Astrocyte of the cerebellum (primary cell): ENCODE results near the gene CIC.

ENCODE experiments used
- DNase-seq: peaks from one replicate; pipeline ENCODE4 v3.0.0-alpha.2; 2011; ENCODE audit warnings: low read depth
- H3K4me3 ChIP-seq: 2 replicates; pipeline ENCODE4 v1.5.1; 2011; ENCODE audit warnings: mild to moderate bottlenecking, low read depth, low read length, moderate library complexity
- CTCF ChIP-seq: IDR thresholded peaks from 2 replicates; pipeline ENCODE4 v1.5.1; 2012; ENCODE audit warnings: low read length, low read depth, moderate library complexity, mild to moderate bottlenecking; ENCODE audit errors: missing control alignments
- in situ Hi-C: cut with HindIII; loops from 2 replicates; pipeline ENCODE4 v1.10.0; 2017; ENCODE audit warnings: low sequenced_read_pairs

The CIC gene

DNA sequence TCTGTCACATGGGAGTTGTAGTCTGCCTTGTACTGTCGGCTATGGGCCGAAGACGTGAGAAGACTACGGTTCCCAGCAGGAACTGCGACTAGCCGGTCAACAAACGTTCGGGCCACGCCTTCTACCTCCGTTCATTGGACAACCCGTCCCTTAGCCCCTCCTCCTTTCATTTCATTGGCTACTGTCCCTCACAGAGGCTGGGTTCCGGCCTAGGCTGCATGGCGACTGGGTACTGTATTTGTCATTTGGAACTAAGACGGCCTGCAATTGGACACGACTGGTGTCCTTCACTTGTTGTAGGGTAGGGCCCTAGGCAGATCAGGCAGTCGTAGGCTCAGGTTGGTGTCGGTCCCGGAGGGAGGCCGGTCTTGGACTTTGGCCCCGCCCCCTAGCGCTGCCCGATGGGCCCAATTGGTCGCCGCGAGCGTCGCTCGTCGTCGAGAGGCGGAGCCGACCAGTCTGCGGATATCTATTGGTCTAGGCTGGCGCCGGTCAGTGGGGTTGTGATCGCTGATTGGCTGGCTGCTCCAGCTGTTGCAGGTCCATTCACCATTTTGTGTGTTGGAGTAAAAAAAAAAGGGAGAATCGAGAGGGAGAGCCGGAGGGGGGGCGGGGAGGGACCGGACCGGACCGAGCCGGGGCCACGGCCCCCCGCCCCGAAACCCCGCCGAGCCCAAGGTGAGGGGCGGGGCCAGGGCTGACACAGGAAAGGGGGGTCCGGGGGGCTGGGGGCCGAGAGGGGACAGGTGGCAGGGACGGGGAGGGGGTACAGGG, at the start of gene CIC:
Gene CIC, plus strand, starts transcription at position 549 of the 774 bp plus-strand sequence. CDS start 2,532 bp downstream, outside the sequence.
- no peak for TF ChIP-seq CTCF
- in situ Hi-C loops = no loop called here
- DNase-seq = peak; percentile 100
- H3K4me3 ChIP-seq = peak within 1 kb of the TSS; percentile 67

DNA sequence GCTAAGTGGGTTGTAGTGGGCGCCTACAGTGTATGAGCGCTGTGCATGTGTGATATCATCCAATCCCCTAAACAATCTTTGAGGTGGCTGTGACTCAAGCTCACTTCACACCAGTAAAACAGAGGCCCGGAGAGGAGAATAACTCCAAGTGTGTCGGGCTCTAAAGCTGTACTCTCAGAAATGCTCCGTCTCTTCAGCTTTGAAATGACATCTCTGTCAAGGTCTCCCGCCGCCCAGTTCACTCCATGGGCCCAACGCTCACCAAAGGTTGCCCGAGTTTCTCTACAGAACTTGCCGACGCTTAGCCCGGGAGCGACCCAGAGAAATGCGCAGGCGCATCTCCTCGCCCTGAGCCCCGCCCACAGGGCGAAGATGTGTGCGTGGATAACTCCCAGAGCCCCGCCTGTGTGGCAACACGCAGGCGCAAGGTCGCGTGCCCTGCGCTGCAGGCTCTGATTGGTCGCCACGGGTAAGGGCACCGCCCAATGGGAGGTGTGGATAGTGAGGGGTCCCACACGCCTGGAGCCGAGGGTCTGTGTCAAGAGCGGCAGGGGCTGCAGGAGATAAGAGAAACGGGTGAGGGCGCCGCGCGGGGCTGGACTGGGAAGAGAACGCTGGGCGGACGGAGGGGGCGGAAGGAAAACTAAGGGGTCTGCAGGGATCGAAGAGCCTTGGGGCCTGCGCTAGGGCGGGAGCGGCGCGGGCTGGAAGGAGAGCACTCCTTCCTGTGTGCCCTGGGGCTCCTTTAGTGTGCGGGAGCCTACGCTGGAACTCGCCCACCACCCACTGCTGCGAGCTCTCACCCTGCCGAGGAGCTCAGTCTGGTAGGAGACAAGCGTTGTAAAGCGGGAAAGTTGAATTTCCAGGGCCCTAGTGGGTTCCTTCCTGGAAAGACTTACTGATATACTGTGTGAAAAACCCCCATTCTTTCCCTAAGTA, 49.0 kb upstream of the CIC start, which contains the start of gene ZNF526:
Gene ZNF526, plus strand, starts transcription at position 501 of the 939 bp plus-strand sequence. CDS start 4,092 bp downstream, outside the sequence.
- no peak for TF ChIP-seq CTCF
- H3K4me3 ChIP-seq = peak within 1 kb of the TSS; percentile 87
- in situ Hi-C loops = no loop called here
- DNase-seq = peak; percentile 93

DNA sequence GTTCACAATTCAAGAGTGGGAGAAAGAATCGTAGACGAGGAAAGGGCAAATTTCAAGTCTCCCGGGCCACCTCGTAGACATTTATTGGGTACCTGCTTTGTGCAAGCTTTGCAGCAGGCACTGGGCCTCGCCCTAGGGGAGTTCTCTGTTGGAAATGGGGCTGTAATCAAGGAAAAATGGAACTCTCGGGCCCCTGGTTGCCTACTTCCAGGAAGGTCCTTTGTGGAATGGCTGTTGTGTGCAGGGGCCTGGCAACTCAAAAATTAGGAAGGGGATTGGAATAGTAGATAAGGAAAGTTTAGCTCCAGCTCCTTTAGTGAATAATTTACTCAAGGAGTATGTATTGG, 48.3 kb upstream of the CIC start:
- H3K4me3 ChIP-seq = peak overlapping the region; percentile 87
- no peak for DNase-seq
- no peak for TF ChIP-seq CTCF
- in situ Hi-C loops = no loop called here

GRCh38 chr19:42224940-42225717, 43.9 kb upstream of the CIC start:
- no peak for TF ChIP-seq CTCF
- no peak overlapping the region for H3K4me3 ChIP-seq
- in situ Hi-C loops = no loop called here
- DNase-seq = no peak

DNA sequence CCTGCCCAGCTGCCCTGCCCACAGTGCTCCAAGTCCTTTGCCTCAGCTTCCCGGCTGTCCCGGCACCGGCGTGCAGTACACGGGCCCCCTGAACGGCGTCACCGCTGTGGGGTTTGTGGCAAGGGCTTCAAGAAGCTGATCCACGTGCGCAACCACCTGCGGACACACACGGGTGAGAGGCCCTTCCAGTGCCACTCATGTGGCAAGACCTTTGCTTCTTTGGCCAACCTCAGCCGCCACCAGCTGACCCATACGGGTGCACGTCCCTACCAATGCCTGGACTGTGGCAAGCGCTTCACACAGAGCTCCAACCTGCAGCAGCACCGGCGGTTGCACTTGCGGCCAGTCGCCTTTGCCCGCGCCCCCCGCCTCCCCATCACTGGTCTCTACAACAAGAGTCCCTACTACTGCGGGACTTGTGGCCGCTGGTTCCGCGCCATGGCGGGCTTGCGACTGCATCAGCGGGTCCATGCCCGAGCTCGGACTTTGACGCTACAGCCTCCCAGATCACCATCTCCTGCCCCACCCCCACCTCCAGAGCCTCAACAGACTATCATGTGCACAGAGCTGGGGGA, 43.2 kb upstream of the CIC start:
- in situ Hi-C loops = no loop called here
- no peak overlapping the region for H3K4me3 ChIP-seq
- DNase-seq = no peak
- no peak for TF ChIP-seq CTCF
